Right lobe of liver (tissue), 4 donors: ENCODE data around the gene IFNA7.
A peak's percentile ranks its signal among the peaks of the same experiment; 100 is the strongest.
"Not testable (repeated sequence)": the region's sequence is repeated elsewhere in the genome, so short reads cannot be mapped to it uniquely, and the experiment has no call there.

Source experiments
- CTCF ChIP-seq, 4 donors: fragments of 200-600 bp in 3 of 4; fragments of 450-650 bp in 1 of 4; IDR thresholded peaks; one replicate each; pipeline versions ENCODE4 v1.5.1 to v1.8.0; 2016 to 2022; ENCODE audit warnings: antibody characterized with exemption in 4 of 4, mild to moderate bottlenecking in 2 of 4
- POLR2A ChIP-seq: fragments of 450-650 bp; IDR thresholded peaks from one replicate; pipeline ENCODE4 v1.6.1; 2017; ENCODE audit warnings: antibody characterized with exemption, mild to moderate bottlenecking
- donor health status: DM: no; HTN: no; CAD: no.
- donor health status: DM: no; HTN: no; CAD: no.
- donor health status: DM: no; HTN: yes; CAD: no.

GRCh38 chr9:21235468-21236359 lies 33.7 kb upstream of the IFNA7 start:
- TF ChIP-seq CTCF (IDR thresholded peaks at IDR 0.05) = peak; percentile 41 to 64 (median 58)
- TF ChIP-seq POLR2A = not testable (repeated sequence)
